Neuronal stem cell (in vitro differentiated cells): ENCODE measurements around the gene SH3PXD2A.

Experiments used
- DNase-seq: peaks from one replicate; pipeline ENCODE4 v3.0.0-alpha.2; 2013; ENCODE audit warnings: low spot score
- H2AFZ ChIP-seq: one replicate; pipeline ENCODE4 v1.6.1; 2013; ENCODE audit warnings: mild to moderate bottlenecking, low read length, inconsistent platforms
- H2AK5ac ChIP-seq: 2 replicates; pipeline ENCODE4 v1.6.1; 2013; ENCODE audit warnings: low read depth, mild to moderate bottlenecking, inconsistent platforms, low read length, moderate library complexity, mixed read lengths
- H2BK120ac ChIP-seq: 2 replicates; pipeline ENCODE4 v1.6.1; 2013; ENCODE audit warnings: low read depth, mild to moderate bottlenecking, inconsistent platforms, low read length, moderate library complexity, mixed read lengths
- H2BK12ac ChIP-seq: one replicate; pipeline ENCODE4 v1.6.1; 2013; ENCODE audit warnings: low read length, inconsistent platforms
- H2BK15ac ChIP-seq: 2 replicates; pipeline ENCODE4 v1.6.1; 2013; ENCODE audit warnings: mild to moderate bottlenecking, low read length, inconsistent platforms, mixed read lengths
- H2BK5ac ChIP-seq: one replicate; pipeline ENCODE4 v1.6.1; 2013; ENCODE audit warnings: inconsistent platforms, mild to moderate bottlenecking, low read length, moderate library complexity
- H3K14ac ChIP-seq: one replicate; pipeline ENCODE4 v1.6.1; 2013; ENCODE audit warnings: low read length, inconsistent platforms
- H3K18ac ChIP-seq: 2 replicates; pipeline ENCODE4 v1.6.1; 2013; ENCODE audit warnings: low read length, inconsistent platforms
- H3K23ac ChIP-seq: 2 replicates; pipeline ENCODE4 v1.6.1; 2013; ENCODE audit warnings: low read depth, mild to moderate bottlenecking, mixed read lengths, low read length, inconsistent platforms; ENCODE audit not compliant: poor library complexity
- H3K27ac ChIP-seq: replicated peaks from 3 replicates; pipeline ENCODE4 v1.5.1; 2013; ENCODE audit warnings: low read length, inconsistent platforms
- H3K27me3 ChIP-seq, 3 experiments: 2 replicates each; pipeline ENCODE4 v1.6.1; 2013; ENCODE audit warnings: low read length in 3 of 3, mild to moderate bottlenecking in 2 of 3, inconsistent platforms in 1 of 3, low read depth in 1 of 3, mixed read lengths in 1 of 3, moderate library complexity in 1 of 3; ENCODE audit not compliant: control insufficient read depth in 3 of 3, insufficient read depth in 3 of 3
- H3K36me3 ChIP-seq, 2 donors: replicated peaks in 1 of 2; 2 replicates each; pipeline ENCODE4 v1.6.1; 2013; ENCODE audit warnings: low read length in 2 of 2; ENCODE audit not compliant: control insufficient read depth in 2 of 2, insufficient read depth in 2 of 2
- H3K4ac ChIP-seq: 2 replicates; pipeline ENCODE4 v1.6.1; 2013; ENCODE audit warnings: inconsistent platforms, mild to moderate bottlenecking, low read length, moderate library complexity
- H3K4me1 ChIP-seq, 2 donors: 1 replicate in 1 of 2; 2 replicates in 1 of 2; pipeline ENCODE4 v1.6.1; 2013; ENCODE audit warnings: low read length in 2 of 2, low read depth in 1 of 2; ENCODE audit not compliant: control insufficient read depth in 2 of 2, insufficient read depth in 1 of 2
- H3K4me2 ChIP-seq: one replicate; pipeline ENCODE4 v1.6.1; 2013; ENCODE audit warnings: mild to moderate bottlenecking, low read length, inconsistent platforms; ENCODE audit not compliant: insufficient read depth, poor library complexity, severe bottlenecking
- H3K4me3 ChIP-seq, 2 donors: 2 replicates each; pipeline ENCODE4 v1.5.1; 2013; ENCODE audit warnings: low read length in 2 of 2, mild to moderate bottlenecking in 2 of 2, inconsistent platforms in 1 of 2, moderate library complexity in 1 of 2
- H3K79me1 ChIP-seq: one replicate; pipeline ENCODE4 v1.6.1; 2013; ENCODE audit warnings: low read depth, mild to moderate bottlenecking, inconsistent platforms, low read length, moderate library complexity
- H3K9ac ChIP-seq: one replicate; pipeline ENCODE4 v1.6.1; 2013; ENCODE audit warnings: mild to moderate bottlenecking, low read depth, low read length, inconsistent platforms; ENCODE audit not compliant: poor library complexity
- H3K9me3 ChIP-seq, 2 donors: replicated peaks in 1 of 2; 2 replicates each; pipeline versions ENCODE3 to v1.6.1; 2013; ENCODE audit warnings: low read length in 2 of 2, mild to moderate bottlenecking in 2 of 2, inconsistent platforms in 1 of 2, low read depth in 1 of 2, mixed read lengths in 1 of 2, moderate library complexity in 1 of 2; ENCODE audit not compliant: control insufficient read depth in 2 of 2, insufficient read depth in 1 of 2
- H4K8ac ChIP-seq: one replicate; pipeline ENCODE4 v1.6.1; 2013; ENCODE audit warnings: low read depth, mild to moderate bottlenecking, inconsistent platforms, low read length, moderate library complexity
- H4K91ac ChIP-seq: one replicate; pipeline ENCODE4 v1.6.1; 2013; ENCODE audit warnings: low read length, low read depth, mild to moderate bottlenecking, inconsistent platforms; ENCODE audit not compliant: poor library complexity
- whole genome bisulfite sequencing, 2 donors: extraction: QIAGEN DNeasy Blood & Tissue Kit; methylation state at CpG; one replicate each; pipeline ENCODE4 v1.1.7; 2013; ENCODE audit warnings: missing lambda C conversion rate in 2 of 2, mixed read lengths in 1 of 2; ENCODE audit not compliant: insufficient read length in 2 of 2, insufficient replicate concordance in 1 of 2; ENCODE audit errors: extremely low coverage in 2 of 2; 5-methylcytosine and 5-hydroxymethylcytosine counted together

The SH3PXD2A gene

DNA sequence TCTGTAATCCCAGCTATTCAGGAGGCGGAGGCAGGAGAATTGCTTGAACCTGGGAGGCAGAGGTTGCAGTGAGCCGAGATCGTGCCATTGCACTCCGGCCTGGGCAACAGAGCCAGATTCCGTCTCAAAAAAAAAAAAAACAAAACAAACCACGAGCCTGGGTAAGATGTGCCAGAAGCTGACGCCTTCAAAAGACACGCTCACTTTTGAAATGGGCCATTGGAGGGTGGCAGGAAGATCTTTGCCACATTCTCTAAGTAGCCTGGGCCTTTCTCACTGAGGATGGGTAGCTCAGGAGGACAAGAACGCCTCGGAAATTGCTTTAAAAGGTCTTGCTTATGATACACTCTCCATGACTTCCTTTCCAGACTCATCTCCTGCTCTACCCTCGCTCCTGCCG, 172.7 kb downstream of the SH3PXD2A start:
- DNase-seq = no peak
- Histone ChIP-seq H3K14ac (no peak overlapping the region), H3K4me3 (no peak overlapping the region), H2AK5ac (no peak overlapping the region), H2BK15ac (no peak overlapping the region), H3K9me3 (no peaks in the 10 kb centered on the region), H4K8ac (no peak overlapping the region), H3K27ac (no peak overlapping the region), H3K79me1 (no peaks in the 10 kb centered on the region), H3K4me2 (no peak overlapping the region), H3K36me3 (no peaks in the 10 kb centered on the region), H2AFZ (no peak overlapping the region), H2BK12ac (no peak overlapping the region), H4K91ac (no peak overlapping the region), H3K4me1 (peaks cover 6 to 7% of the 10 kb centered on the region in 2 donors), H3K4ac (no peak overlapping the region), H3K9ac (no peak overlapping the region), H3K27me3 (no peaks in the 10 kb centered on the region), H3K23ac (no peak overlapping the region), H2BK5ac (no peak overlapping the region), H2BK120ac (no peak overlapping the region), H3K18ac (no peak overlapping the region)
- no CpG with 5 or more reads among the region's 12 CpGs for WGBS, 2 donors

DNA sequence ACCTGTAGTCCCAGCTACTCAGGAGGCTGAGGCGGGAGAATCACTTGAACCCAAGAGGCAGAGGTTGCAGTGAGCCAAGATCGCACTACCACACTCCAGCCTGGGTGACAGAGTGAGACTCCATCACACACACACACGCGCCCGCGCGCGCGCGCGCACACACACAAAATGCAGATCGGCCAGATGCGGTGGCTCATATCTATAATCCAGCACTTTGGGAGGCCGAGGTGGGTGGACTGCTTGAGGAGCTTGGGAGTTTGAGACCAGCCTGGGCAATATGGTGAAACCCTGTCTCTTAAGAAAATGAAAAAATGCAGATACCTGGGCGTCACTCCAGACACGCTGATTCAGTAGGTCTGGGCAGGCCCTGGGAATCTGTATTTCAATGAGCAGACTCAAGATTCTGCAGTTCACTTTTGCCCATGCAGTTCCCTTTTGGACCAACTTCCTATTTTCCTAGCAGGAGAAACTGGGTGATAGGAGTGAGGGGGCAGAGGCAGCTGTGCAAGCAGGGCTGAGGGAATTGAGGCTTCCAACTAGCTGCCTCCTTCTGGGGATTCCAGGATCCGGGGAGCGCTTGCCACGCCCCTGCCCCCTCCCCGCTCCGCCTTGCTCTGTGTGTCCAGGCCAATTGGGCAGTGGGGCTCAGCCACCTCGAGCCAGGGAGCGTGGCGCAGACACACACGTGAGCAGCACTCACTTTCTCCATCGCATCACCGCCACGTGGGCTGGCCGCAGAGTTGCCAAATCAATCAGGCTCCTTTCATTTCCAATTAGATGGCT, 173.6 kb downstream of the SH3PXD2A start:
- Histone ChIP-seq H3K79me1 (no peaks in the 10 kb centered on the region), H3K23ac (no peak overlapping the region), H4K8ac (no peak overlapping the region), H3K4me2 (no peak overlapping the region), H4K91ac (no peak overlapping the region), H2BK120ac (no peak overlapping the region), H3K14ac (no peak overlapping the region), H3K9me3 (no peaks in the 10 kb centered on the region), H3K18ac (no peak overlapping the region), H2BK15ac (no peak overlapping the region), H3K9ac (no peak overlapping the region), H3K4me3 (no peak overlapping the region), H2AK5ac (no peak overlapping the region), H3K27me3 (no peaks in the 10 kb centered on the region), H2AFZ (no peak overlapping the region), H3K36me3 (no peaks in the 10 kb centered on the region), H2BK5ac (no peak overlapping the region), H3K4ac (no peak overlapping the region), H3K27ac (no peak overlapping the region), H2BK12ac (no peak overlapping the region), H3K4me1 (peaks cover 6 to 7% of the 10 kb centered on the region in 2 donors)
- no peak for DNase-seq
- WGBS, 2 donors = no CpG with 5 or more reads among the region's 29 CpGs

DNA sequence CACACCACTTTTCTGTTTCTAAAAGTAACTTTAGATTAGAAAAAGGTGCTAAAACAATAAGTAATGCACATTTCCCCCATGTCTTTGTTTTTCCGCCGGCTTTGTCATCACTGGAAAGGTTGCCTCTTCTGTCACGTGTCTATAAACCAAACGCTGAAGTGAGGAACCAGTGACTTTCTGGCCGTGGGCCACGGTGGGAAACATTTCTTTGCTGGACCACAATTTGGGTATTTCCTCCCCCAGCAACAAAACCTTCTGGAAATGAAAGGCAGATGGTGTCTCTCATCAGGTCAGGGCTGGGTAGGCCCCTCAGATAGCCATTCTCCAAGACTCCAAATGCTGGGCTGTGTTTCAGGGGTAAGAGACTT, 174.5 kb downstream of the SH3PXD2A start:
- H2AK5ac ChIP-seq = no peak overlapping the region
- H4K8ac ChIP-seq = no peak overlapping the region
- H3K27me3 ChIP-seq = no peaks in the 10 kb centered on the region
- H3K79me1 ChIP-seq = no peaks in the 10 kb centered on the region
- no peak overlapping the region for H3K23ac ChIP-seq
- no peak overlapping the region for H3K9ac ChIP-seq
- H2BK15ac ChIP-seq = no peak overlapping the region
- no peak overlapping the region for H3K4me3 ChIP-seq
- H2BK5ac ChIP-seq = no peak overlapping the region
- DNase-seq = no peak
- peaks cover 11 to 14% of the 10 kb centered on the region in 2 donors for H3K4me1 ChIP-seq
- no peak overlapping the region for H3K14ac ChIP-seq
- H4K91ac ChIP-seq = no peak overlapping the region
- no peak overlapping the region for H3K27ac ChIP-seq
- H3K4me2 ChIP-seq = no peak overlapping the region
- no peak overlapping the region for H2BK120ac ChIP-seq
- no peaks in the 10 kb centered on the region for H3K36me3 ChIP-seq
- H2BK12ac ChIP-seq = no peak overlapping the region
- no peak overlapping the region for H3K18ac ChIP-seq
- no peak overlapping the region for H3K4ac ChIP-seq
- no CpG with 5 or more reads among the region's 6 CpGs for WGBS, 2 donors
- no peak overlapping the region for H2AFZ ChIP-seq
- no peaks in the 10 kb centered on the region for H3K9me3 ChIP-seq

DNA sequence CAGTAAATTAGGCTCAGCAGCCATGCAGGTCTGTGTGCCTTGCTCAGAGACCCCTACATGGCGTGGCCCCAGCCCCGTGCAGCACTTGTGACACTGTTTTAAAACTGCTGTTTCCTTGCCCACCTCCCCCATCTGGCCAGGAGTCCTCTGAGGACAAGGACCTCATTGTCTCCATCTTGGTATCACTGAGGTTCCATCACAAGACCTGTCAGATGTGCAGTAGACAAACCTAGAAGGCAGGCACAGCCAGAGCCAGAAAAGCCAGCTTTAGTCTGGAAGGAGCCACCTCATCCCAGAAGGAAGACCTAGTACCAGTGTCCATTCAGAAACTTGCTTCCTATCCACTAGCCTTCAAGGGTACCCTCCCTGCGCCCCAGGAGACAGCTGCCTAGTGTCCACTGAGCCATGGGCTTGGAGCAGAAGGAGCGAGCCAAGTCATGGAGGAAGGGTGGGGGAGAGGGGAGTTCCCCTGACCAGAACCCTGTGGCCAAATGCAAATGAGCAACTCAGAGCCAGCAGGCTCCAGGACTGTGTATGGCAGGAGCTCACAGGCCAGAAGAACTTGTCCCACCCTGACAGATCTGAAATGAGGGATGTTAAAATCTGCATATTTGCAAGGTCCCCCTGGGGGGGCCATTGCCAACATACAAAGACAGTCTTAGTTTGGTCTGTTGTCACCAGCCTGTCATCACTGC, 176.1 kb downstream of the SH3PXD2A start:
- Histone ChIP-seq H3K79me1 (no peaks in the 10 kb centered on the region), H3K9me3 (no peaks in the 10 kb centered on the region), H3K27ac (no peak overlapping the region), H3K4me2 (no peak overlapping the region), H3K14ac (no peak overlapping the region), H2AFZ (no peak overlapping the region), H4K8ac (no peak overlapping the region), H3K23ac (no peak overlapping the region), H3K18ac (no peak overlapping the region), H2BK15ac (no peak overlapping the region), H3K4ac (no peak overlapping the region), H2BK12ac (no peak overlapping the region), H4K91ac (no peak overlapping the region), H3K9ac (no peak overlapping the region), H2BK120ac (no peak overlapping the region), H2AK5ac (no peak overlapping the region), H3K4me1 (peaks cover 11 to 14% of the 10 kb centered on the region in 2 donors), H3K27me3 (no peaks in the 10 kb centered on the region), H3K36me3 (peaks cover 0 to 3% of the 10 kb centered on the region in 2 donors), H2BK5ac (no peak overlapping the region), H3K4me3 (no peak overlapping the region)
- WGBS, 2 donors = no CpG with 5 or more reads among the region's 4 CpGs
- no peak for DNase-seq
